SIG-M5 treated with dmso at 0.1 percent for 504 hours (cell line): Measurements from ENCODE around the gene LIG4.
A peak's percentile ranks its signal among the peaks of the same experiment; 100 is the strongest.
"Not testable (repeated sequence)": the region's sequence is repeated elsewhere in the genome, so short reads cannot be mapped to it uniquely, and the experiment has no call there.

Experiments used
- DNase-seq: peaks from one replicate; lab custom pipeline; 2025; ENCODE audit not compliant: unreplicated experiment; lab: John Stamatoyannopoulos, UW

Gene LIG4

GRCh38 chr13:108215436-108215835 is at the start of gene LIG4:
TSS of gene LIG4 (minus strand) at chr13:108215536. CDS start at chr13:108211268, 4,268 bp downstream.
- peak; percentile 82 for DNase-seq

GRCh38 chr13:108263621-108264355 is 48.5 kb upstream of the LIG4 start:
- DNase-seq, result no peak

- DNase-seq, result no peak
These were observed 41.9 kb upstream of the LIG4 start for GRCh38 chr13:108257248-108257647.

- no peak for DNase-seq
These were observed 33.8 kb upstream of the LIG4 start for GRCh38 chr13:108249150-108249549.

- no peak for DNase-seq
These were observed 15.0 kb upstream of the LIG4 start for GRCh38 chr13:108230377-108230776.

GRCh38 chr13:108227651-108228272 is 12.4 kb upstream of the LIG4 start:
- DNase-seq, result peak; percentile 51

GRCh38 chr13:108226184-108226583 is 10.8 kb upstream of the LIG4 start:
- no peak for DNase-seq

GRCh38 chr13:108225440-108225839 is 10.1 kb upstream of the LIG4 start:
- no peak for DNase-seq

GRCh38 chr13:108223687-108224503 is 8.6 kb upstream of the LIG4 start:
- no peak for DNase-seq

GRCh38 chr13:108220041-108220440 is 4.7 kb upstream of the LIG4 start:
- no peak for DNase-seq

GRCh38 chr13:108218044-108218974 is 3.0 kb upstream of the LIG4 start, which contains the start of gene ABHD13:
TSS of gene ABHD13 (plus strand) at chr13:108218392. CDS start at chr13:108229219, 10,827 bp downstream.
- DNase-seq, result peak; percentile 90

- DNase-seq, result not testable (repeated sequence)
These were observed 2.1 kb upstream of the LIG4 start for GRCh38 chr13:108217307-108218043.

GRCh38 chr13:108214441-108215271 is 680 bp downstream of the LIG4 start:
- no peak for DNase-seq

GRCh38 chr13:108213946-108214345 is 1.4 kb downstream of the LIG4 start:
- no peak for DNase-seq

- no peak for DNase-seq
These were observed 2.5 kb downstream of the LIG4 start for GRCh38 chr13:108212886-108213285.

- no peak for DNase-seq
These were observed 4.8 kb downstream of the LIG4 start for GRCh38 chr13:108210551-108210950.

GRCh38 chr13:108200781-108201398 is 14.4 kb downstream of the LIG4 start:
- no peak for DNase-seq

- no peak for DNase-seq
These were observed 19.5 kb downstream of the LIG4 start for GRCh38 chr13:108195861-108196260.

GRCh38 chr13:108195146-108195545 is 20.2 kb downstream of the LIG4 start:
- no peak for DNase-seq
